Measurements from ENCODE around the gene NDST4. TPM values are rescaled to one million over a fixed set of nuclear protein-coding genes. Genes with fewer than 3 reads are reported as not detected.
"Not testable (repeated sequence)": the region's sequence is repeated elsewhere in the genome, so short reads cannot be mapped to it uniquely, and the experiment has no call there.

NDST4 gene
- polyA plus RNA-seq, 1 experiment = not detected

DNA sequence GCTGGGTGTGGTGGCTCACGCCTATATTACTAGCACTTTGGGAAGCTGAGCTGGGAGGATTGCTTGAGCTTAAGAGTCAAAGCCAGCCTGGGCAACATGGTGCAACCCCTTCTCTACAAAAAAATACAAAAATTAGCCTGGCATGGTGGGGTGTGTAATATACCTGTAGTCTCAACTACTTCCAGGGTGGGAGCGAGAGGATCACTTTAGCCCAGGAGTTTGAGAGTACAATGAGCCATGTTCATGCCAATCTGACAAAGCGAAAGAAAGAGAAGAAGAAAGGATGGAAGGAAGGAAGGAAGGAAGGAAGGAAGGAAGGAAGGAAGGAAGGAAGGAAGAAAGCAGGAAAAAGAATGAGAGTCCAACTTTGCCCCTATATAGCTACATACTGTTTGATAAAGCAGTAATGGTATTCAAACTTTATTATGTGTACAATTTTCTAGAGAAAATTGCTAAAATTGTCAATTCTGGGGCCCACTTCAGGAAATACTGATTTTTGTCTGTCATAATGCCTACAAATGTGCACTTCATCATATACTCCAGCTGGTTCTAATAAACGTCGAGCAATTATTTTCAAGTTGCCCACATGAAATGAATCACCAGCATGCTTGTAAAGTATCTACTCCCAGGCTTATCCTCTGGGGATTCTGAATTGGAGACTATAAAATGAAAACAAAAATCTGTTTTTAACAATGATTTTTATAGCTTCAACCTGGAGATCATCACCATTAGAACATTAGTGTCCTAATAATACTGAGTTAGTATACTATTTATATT, 132.3 kb downstream of the NDST4 start:
- DNase-seq (ENCODE audit: low read depth) = no peak
- Histone ChIP-seq H3K4me3 (ENCODE audit: low read depth, low read length) (no peak overlapping the region), H3K36me3 (ENCODE audit: control insufficient read depth, insufficient read depth, low read length) (no peaks in the 10 kb centered on the region), H3K27me3 (ENCODE audit: control insufficient read depth, insufficient read depth, low read length) (no peaks in the 10 kb centered on the region)
- POLR2A ChIA-PET = no interaction called here
- CTCF ChIA-PET = no interaction called here
- TF ChIP-seq, protein P1, sequence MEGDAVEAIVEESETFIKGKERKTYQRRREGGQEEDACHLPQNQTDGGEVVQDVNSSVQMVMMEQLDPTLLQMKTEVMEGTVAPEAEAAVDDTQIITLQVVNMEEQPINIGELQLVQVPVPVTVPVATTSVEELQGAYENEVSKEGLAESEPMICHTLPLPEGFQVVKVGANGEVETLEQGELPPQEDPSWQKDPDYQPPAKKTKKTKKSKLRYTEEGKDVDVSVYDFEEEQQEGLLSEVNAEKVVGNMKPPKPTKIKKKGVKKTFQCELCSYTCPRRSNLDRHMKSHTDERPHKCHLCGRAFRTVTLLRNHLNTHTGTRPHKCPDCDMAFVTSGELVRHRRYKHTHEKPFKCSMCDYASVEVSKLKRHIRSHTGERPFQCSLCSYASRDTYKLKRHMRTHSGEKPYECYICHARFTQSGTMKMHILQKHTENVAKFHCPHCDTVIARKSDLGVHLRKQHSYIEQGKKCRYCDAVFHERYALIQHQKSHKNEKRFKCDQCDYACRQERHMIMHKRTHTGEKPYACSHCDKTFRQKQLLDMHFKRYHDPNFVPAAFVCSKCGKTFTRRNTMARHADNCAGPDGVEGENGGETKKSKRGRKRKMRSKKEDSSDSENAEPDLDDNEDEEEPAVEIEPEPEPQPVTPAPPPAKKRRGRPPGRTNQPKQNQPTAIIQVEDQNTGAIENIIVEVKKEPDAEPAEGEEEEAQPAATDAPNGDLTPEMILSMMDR (IDR thresholded peaks at IDR 0.05; ENCODE audit: insufficient read depth, low read depth, low read length) = no peak

- H3K4me3 ChIP-seq (ENCODE audit: low read depth, low read length); CTCF ChIA-PET; POLR2A ChIA-PET; H3K36me3 ChIP-seq (ENCODE audit: control insufficient read depth, insufficient read depth, low read length); DNase-seq (ENCODE audit: low read depth); H3K27me3 ChIP-seq (ENCODE audit: control insufficient read depth, insufficient read depth, low read length): not testable (repeated sequence)
Measured at GRCh38 chr4:114980399-114980798, 133.0 kb downstream of the NDST4 start.

GRCh38 chr4:114976901-114977300, 136.5 kb downstream of the NDST4 start:
- POLR2A ChIA-PET = no interaction called here
- H3K27me3 ChIP-seq (ENCODE audit: control insufficient read depth, insufficient read depth, low read length) = no peaks in the 10 kb centered on the region

GRCh38 chr4:114964026-114964425, 149.4 kb downstream of the NDST4 start:
- H3K27me3 ChIP-seq (ENCODE audit: control insufficient read depth, insufficient read depth, low read length) = no peaks in the 10 kb centered on the region
- H3K36me3 ChIP-seq (ENCODE audit: control insufficient read depth, insufficient read depth, low read length) = no peaks in the 10 kb centered on the region
- TF ChIP-seq, protein P1 (IDR thresholded peaks at IDR 0.05; ENCODE audit: insufficient read depth, low read depth, low read length) = no peak
- H3K4me3 ChIP-seq (ENCODE audit: low read depth, low read length) = no peak overlapping the region
- DNase-seq (ENCODE audit: low read depth) = no peak
- POLR2A ChIA-PET = no interaction called here
- CTCF ChIA-PET = no interaction called here

More at GRCh38 chr4:114976901-114977300, 136.5 kb downstream of the NDST4 start:
- Histone ChIP-seq H3K36me3 (ENCODE audit: control insufficient read depth, insufficient read depth, low read length) (no peaks in the 10 kb centered on the region), H3K4me3 (ENCODE audit: low read depth, low read length) (no peak overlapping the region)
- CTCF ChIA-PET = no interaction called here
- no peak for DNase-seq (ENCODE audit: low read depth)
- TF ChIP-seq, protein P1 (IDR thresholded peaks at IDR 0.05; ENCODE audit: insufficient read depth, low read depth, low read length) = no peak

DNA sequence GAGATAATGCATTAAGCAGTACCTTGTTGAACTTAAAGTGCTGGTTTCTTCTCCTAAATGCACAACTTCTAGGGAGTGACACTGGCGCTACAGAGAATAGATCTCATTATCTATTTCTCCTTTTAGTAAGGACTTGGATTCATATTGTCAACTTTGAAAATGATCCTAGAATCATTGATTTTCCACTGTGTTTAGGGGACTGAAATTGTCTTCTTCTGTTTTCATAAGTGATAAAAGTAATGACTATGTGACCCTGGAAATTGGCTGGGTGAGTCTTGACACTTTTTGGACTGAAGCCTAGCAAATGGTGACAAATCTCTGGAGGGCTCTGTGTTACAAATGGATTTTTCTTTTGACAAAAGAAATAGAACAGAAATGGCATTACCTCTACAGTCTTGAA, 167.8 kb downstream of the NDST4 start:
- Histone ChIP-seq H3K36me3 (ENCODE audit: control insufficient read depth, insufficient read depth, low read length) (no peaks in the 10 kb centered on the region), H3K27me3 (ENCODE audit: control insufficient read depth, insufficient read depth, low read length) (no peaks in the 10 kb centered on the region), H3K4me3 (ENCODE audit: low read depth, low read length) (no peak overlapping the region)
- POLR2A ChIA-PET = no interaction called here
- TF ChIP-seq, protein P1 (IDR thresholded peaks at IDR 0.05; ENCODE audit: insufficient read depth, low read depth, low read length) = no peak
- CTCF ChIA-PET = no interaction called here
- DNase-seq (ENCODE audit: low read depth) = no peak

GRCh38 chr4:114941503-114941902, 171.9 kb downstream of the NDST4 start:
- no peak for DNase-seq (ENCODE audit: low read depth)
- CTCF ChIA-PET = no interaction called here
- Histone ChIP-seq H3K27me3 (ENCODE audit: control insufficient read depth, insufficient read depth, low read length) (no peaks in the 10 kb centered on the region), H3K36me3 (ENCODE audit: control insufficient read depth, insufficient read depth, low read length) (no peaks in the 10 kb centered on the region), H3K4me3 (ENCODE audit: low read depth, low read length) (no peak overlapping the region)
- TF ChIP-seq, protein P1 (IDR thresholded peaks at IDR 0.05; ENCODE audit: insufficient read depth, low read depth, low read length) = no peak
- POLR2A ChIA-PET = no interaction called here
